Caco-2 (cell line): ENCODE measurements around the gene NAA60. TPM values are rescaled to one million over a fixed set of nuclear protein-coding genes. Genes with fewer than 3 reads are reported as not detected.

Experiments
- BruUV-seq: library from RNA; stranded (reverse); fragments of 400-500 nt; replicated peaks from 2 replicates; lab custom pipeline; 2021; lab: Mats Ljungman, UMichigan
- CTCF ChIA-PET: fragments of 300-600 bp; sonication (Branson Sonifier 250); formaldehyde crosslinking; loops from one replicate; lab custom pipeline; 2022; ENCODE audit warnings: antibody characterized with exemption; lab: Charles Lee
- POLR2A ChIA-PET: fragments of 300-600 bp; sonication (Branson Sonifier 250); formaldehyde crosslinking; loops from one replicate; lab custom pipeline; 2022; ENCODE audit warnings: antibody characterized with exemption; lab: Charles Lee
- DNase-seq, 2 experiments: peaks; one replicate each; pipeline versions ENCODE4 v3.0.0 to v3.0.0-alpha.2; 2020 to 2022
- H3K27me3 ChIP-seq: replicated peaks from 2 replicates; pipeline ENCODE4 v1.6.0; 2011; ENCODE audit warnings: low read length; ENCODE audit not compliant: control insufficient read depth, insufficient read depth
- H3K36me3 ChIP-seq: 2 replicates; pipeline ENCODE4 v1.5.1; 2011; ENCODE audit warnings: low read length; ENCODE audit not compliant: control insufficient read depth, insufficient read depth
- H3K4me1 ChIP-seq: fragments of 250-450 bp; sonication (Bioruptor Pico); 2 replicates; pipeline ENCODE4 v1.5.1; 2020; ENCODE audit warnings: mild to moderate bottlenecking
- H3K4me3 ChIP-seq: 2 replicates; pipeline ENCODE4 v1.5.1; 2011; ENCODE audit warnings: low read depth, mild to moderate bottlenecking, control low read depth, low read length
- H3K9me3 ChIP-seq: fragments of 250-450 bp; sonication (Bioruptor Pico); 2 replicates; pipeline ENCODE4 v1.5.1; 2020; ENCODE audit warnings: mild to moderate bottlenecking, moderate library complexity
- H3K27ac Mint-ChIP-seq: one replicate; pipeline ENCODE4 v1.8.0; 2022; ENCODE audit warnings: mixed read lengths; ENCODE audit not compliant: unreplicated experiment
- H3K27me3 Mint-ChIP-seq: one replicate; pipeline ENCODE4 v1.8.0; 2022; ENCODE audit warnings: mixed read lengths; ENCODE audit not compliant: insufficient read depth, unreplicated experiment
- H3K36me3 Mint-ChIP-seq: one replicate; pipeline ENCODE4 v1.8.0; 2022; ENCODE audit warnings: mild to moderate bottlenecking, mixed read lengths; ENCODE audit not compliant: insufficient read depth, unreplicated experiment
- H3K4me1 Mint-ChIP-seq: one replicate; pipeline ENCODE4 v1.8.0; 2022; ENCODE audit warnings: low read depth, mixed read lengths; ENCODE audit not compliant: unreplicated experiment
- H3K4me3 Mint-ChIP-seq: one replicate; pipeline ENCODE4 v1.8.0; 2022; ENCODE audit warnings: mild to moderate bottlenecking, moderate library complexity, mixed read lengths; ENCODE audit not compliant: unreplicated experiment
- H3K9me3 Mint-ChIP-seq: one replicate; pipeline ENCODE4 v1.8.0; 2022; ENCODE audit warnings: mixed read lengths; ENCODE audit not compliant: unreplicated experiment
- intact Hi-C: fragments of 100-400 bp; cut with micrococcal nuclease; formaldehyde crosslinking; loops from one replicate; pipeline ENCODE4 v1.10.0; 2022; ENCODE audit not compliant: unreplicated experiment
- total RNA-seq: library from RNA; stranded (reverse); gene quantifications from 2 replicates; pipeline ENCODE4 v1.2.3, GENCODE V29; 2022
- TF ChIP-seq, protein P1 (sequence below), 2 experiments: fragments of 200-600 bp in 1 of 2; IDR thresholded peaks; 1 replicate in 1 of 2; 2 replicates in 1 of 2; pipeline versions ENCODE4 v1.5.1 to v1.8.0; 2011 to 2022; ENCODE audit warnings: antibody characterized with exemption in 1 of 2, control low read depth in 1 of 2, inconsistent platforms in 1 of 2, low read depth in 1 of 2, low read length in 1 of 2, mild to moderate bottlenecking in 1 of 2, moderate library complexity in 1 of 2; ENCODE audit not compliant: insufficient read depth in 1 of 2, severe bottlenecking in 1 of 2, unreplicated experiment in 1 of 2

NAA60 gene
- total RNA-seq, 1 experiment from 2014 or later, result 92.8 TPM

DNA sequence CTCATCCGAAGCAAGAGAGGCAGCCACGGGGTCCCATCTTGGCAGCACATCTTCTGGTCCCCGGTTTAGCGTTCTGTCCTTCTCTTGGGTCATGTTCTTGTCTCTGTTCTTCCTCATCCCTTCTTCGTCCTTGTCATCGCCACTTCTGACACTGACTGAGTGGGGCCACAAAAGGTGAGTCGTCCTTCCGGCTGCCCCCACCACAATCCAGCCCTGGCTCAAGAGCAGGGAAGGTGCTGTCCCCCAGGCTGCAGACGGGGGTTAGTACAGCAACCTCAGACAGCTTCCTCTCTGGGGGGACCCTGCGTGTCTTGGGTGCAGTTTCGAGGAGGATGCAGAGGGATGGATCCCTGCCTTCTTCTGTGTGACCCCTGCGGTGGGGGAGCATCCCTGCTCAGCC is 21.8 kb downstream of the NAA60 start:
- Mint-ChIP-seq H3K27ac (no peak overlapping the region), H3K27me3 (no peaks in the 10 kb centered on the region), H3K9me3 (no peaks in the 10 kb centered on the region), H3K4me1 (peaks cover 22% of the 10 kb centered on the region), H3K36me3 (peaks cover 36% of the 10 kb centered on the region), H3K4me3 (no peak overlapping the region)
- Histone ChIP-seq H3K27me3 (no peaks in the 10 kb centered on the region), H3K9me3 (no peaks in the 10 kb centered on the region), H3K4me1 (peaks cover 7% of the 10 kb centered on the region), H3K36me3 (peaks cover 1% of the 10 kb centered on the region; the same call in 1 of the 2 replicates), H3K4me3 (no peak overlapping the region)
- POLR2A ChIA-PET, result no interaction called here
- intact Hi-C loops, result no loop called here
- CTCF ChIA-PET, result no interaction called here
- DNase-seq, result no peak
- BruUV-seq, result no TSS peak
- TF ChIP-seq, protein P1, sequence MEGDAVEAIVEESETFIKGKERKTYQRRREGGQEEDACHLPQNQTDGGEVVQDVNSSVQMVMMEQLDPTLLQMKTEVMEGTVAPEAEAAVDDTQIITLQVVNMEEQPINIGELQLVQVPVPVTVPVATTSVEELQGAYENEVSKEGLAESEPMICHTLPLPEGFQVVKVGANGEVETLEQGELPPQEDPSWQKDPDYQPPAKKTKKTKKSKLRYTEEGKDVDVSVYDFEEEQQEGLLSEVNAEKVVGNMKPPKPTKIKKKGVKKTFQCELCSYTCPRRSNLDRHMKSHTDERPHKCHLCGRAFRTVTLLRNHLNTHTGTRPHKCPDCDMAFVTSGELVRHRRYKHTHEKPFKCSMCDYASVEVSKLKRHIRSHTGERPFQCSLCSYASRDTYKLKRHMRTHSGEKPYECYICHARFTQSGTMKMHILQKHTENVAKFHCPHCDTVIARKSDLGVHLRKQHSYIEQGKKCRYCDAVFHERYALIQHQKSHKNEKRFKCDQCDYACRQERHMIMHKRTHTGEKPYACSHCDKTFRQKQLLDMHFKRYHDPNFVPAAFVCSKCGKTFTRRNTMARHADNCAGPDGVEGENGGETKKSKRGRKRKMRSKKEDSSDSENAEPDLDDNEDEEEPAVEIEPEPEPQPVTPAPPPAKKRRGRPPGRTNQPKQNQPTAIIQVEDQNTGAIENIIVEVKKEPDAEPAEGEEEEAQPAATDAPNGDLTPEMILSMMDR (IDR thresholded peaks at IDR 0.05; ENCODE audit: insufficient read depth in 1 of 2, low read depth in 1 of 2, low read length in 1 of 2, severe bottlenecking in 1 of 2, unreplicated experiment in 1 of 2), result no peak

DNA sequence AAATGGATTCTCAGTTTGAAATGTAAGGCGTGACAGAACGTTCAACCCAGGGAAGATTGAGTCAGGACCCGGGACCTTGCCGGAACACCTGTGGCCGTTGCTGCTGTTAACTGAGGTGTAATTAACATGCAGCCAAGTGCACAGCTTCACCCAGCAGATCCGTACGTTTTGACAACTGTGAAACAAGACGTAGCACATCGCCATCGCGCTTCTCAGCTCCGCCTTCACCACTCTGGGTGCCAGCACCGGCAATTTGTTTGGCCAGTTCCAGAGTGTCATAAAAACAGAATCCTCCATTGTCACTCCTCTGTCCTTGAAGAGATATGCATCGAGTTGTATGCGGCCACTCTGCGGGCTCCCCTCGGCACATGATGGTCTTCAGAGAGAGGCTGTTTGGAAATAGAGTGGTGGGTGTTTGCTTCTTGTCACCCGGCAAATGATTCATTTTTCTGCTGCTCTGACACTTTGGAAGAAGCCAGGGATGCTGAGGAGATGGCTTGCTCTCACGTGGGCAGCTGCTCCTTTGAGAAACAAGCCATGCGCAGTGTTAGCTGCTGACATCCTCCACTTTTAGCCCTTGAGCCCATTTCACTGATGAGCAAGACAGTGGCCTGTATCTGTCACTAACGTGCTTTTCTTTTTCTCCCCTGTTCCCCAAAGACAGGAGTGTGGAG is 22.6 kb downstream of the NAA60 start:
- Mint-ChIP-seq H3K4me3 (no peak overlapping the region), H3K36me3 (peaks cover 39% of the 10 kb centered on the region), H3K27me3 (no peaks in the 10 kb centered on the region), H3K27ac (no peak overlapping the region), H3K9me3 (no peaks in the 10 kb centered on the region), H3K4me1 (peaks cover 17% of the 10 kb centered on the region)
- CTCF ChIA-PET, result no interaction called here
- peaks cover 1% of the 10 kb centered on the region; the same call in 1 of the 2 replicates for H3K36me3 ChIP-seq
- H3K4me3 ChIP-seq, result no peak overlapping the region
- H3K9me3 ChIP-seq, result no peaks in the 10 kb centered on the region
- no peaks in the 10 kb centered on the region for H3K27me3 ChIP-seq
- no TSS peak for BruUV-seq
- TF ChIP-seq, protein P1 (IDR thresholded peaks at IDR 0.05; ENCODE audit: insufficient read depth in 1 of 2, low read depth in 1 of 2, low read length in 1 of 2, severe bottlenecking in 1 of 2, unreplicated experiment in 1 of 2), result no peak
- no peaks in the 10 kb centered on the region for H3K4me1 ChIP-seq
- DNase-seq, result no peak
- intact Hi-C loops, result no loop called here
- POLR2A ChIA-PET, result interaction anchor here (0.6 kb wide), 1 partner anchor 178 kb away, joined by 3 read pairs; no protein-coding TSS in a partner anchor

DNA sequence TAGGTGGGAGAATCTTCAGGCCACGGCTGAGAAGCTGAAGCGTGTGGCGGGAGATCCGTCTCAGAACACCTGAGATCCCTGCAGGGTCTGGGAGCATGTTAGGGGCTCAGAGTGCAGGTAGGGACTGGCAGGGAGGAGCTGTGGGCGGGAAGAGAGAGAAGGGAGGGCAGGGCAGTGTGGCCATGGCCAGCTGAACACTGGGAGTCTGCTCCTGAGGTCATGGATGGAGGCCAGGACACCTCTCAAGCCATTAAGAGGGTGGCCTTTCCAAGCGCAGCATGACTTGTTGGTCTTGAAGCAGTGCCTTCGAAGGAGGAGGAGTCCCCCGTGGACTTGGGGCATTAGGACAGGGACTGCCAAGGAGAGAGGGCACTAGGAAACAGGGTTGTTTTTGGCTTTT is 23.7 kb downstream of the NAA60 start:
- Histone ChIP-seq H3K9me3 (no peaks in the 10 kb centered on the region), H3K4me3 (no peak overlapping the region), H3K36me3 (peaks cover 1% of the 10 kb centered on the region; the same call in 1 of the 2 replicates), H3K4me1 (no peaks in the 10 kb centered on the region), H3K27me3 (no peaks in the 10 kb centered on the region)
- Mint-ChIP-seq H3K27ac (peak overlapping the region; percentile 55), H3K4me3 (no peak overlapping the region), H3K4me1 (peaks cover 14% of the 10 kb centered on the region), H3K27me3 (no peaks in the 10 kb centered on the region), H3K9me3 (no peaks in the 10 kb centered on the region), H3K36me3 (peaks cover 49% of the 10 kb centered on the region)
- no TSS peak for BruUV-seq
- POLR2A ChIA-PET, result no interaction called here
- TF ChIP-seq, protein P1 (IDR thresholded peaks at IDR 0.05; ENCODE audit: insufficient read depth in 1 of 2, low read depth in 1 of 2, low read length in 1 of 2, severe bottlenecking in 1 of 2, unreplicated experiment in 1 of 2), result no peak
- no peak for DNase-seq
- intact Hi-C loops, result no loop called here
- CTCF ChIA-PET, result no interaction called here
